ES-I3 (cell line): ENCODE data around the gene ATXN3L.

Source experiments
- H3K36me3 ChIP-seq: 2 replicates; pipeline ENCODE4 v1.6.1; 2013; ENCODE audit warnings: mild to moderate bottlenecking, low read length, control low read depth, moderate library complexity; ENCODE audit not compliant: insufficient read depth
- H3K4me1 ChIP-seq: 2 replicates; pipeline ENCODE4 v1.6.1; 2013; ENCODE audit warnings: mild to moderate bottlenecking, control low read depth, low read length; ENCODE audit not compliant: insufficient read depth
- H3K9ac ChIP-seq: 2 replicates; pipeline ENCODE4 v1.6.1; 2013; ENCODE audit warnings: low read depth, mild to moderate bottlenecking, low read length, moderate library complexity
- H3K9me3 ChIP-seq: 2 replicates; pipeline ENCODE4 v1.6.1; 2013; ENCODE audit warnings: mild to moderate bottlenecking, low read length, moderate library complexity; ENCODE audit not compliant: control insufficient read depth, insufficient read depth

Gene ATXN3L

GRCh38 chrX:13271511-13271910 is 48.3 kb downstream of the ATXN3L start:
- H3K36me3 ChIP-seq = no peaks in the 10 kb centered on the region
- no peak overlapping the region for H3K9ac ChIP-seq
- H3K9me3 ChIP-seq = no peaks in the 10 kb centered on the region
- H3K4me1 ChIP-seq = no peaks in the 10 kb centered on the region; the same call in 1 of the 2 replicates

- Histone ChIP-seq H3K36me3 (no peaks in the 10 kb centered on the region), H3K9me3 (no peaks in the 10 kb centered on the region), H3K4me1 (no peaks in the 10 kb centered on the region; the same call in 1 of the 2 replicates), H3K9ac (no peak overlapping the region)
Observed at GRCh38 chrX:13270360-13270759, 49.5 kb downstream of the ATXN3L start.

GRCh38 chrX:13268874-13269273 is 51.0 kb downstream of the ATXN3L start:
- no peaks in the 10 kb centered on the region; the same call in 1 of the 2 replicates for H3K4me1 ChIP-seq
- H3K36me3 ChIP-seq = no peaks in the 10 kb centered on the region
- H3K9ac ChIP-seq = no peak overlapping the region
- H3K9me3 ChIP-seq = no peaks in the 10 kb centered on the region
